HepG2 (cell line): Measurements from ENCODE around the gene WLS. TPM values are rescaled to one million over a fixed set of nuclear protein-coding genes. Genes with fewer than 3 reads are reported as not detected.

Experiments used
- ATAC-seq: fragments of 200-7000 bp; cut with Tn5 transposase; 3 replicates; pipeline ENCODE4 v1.9.1; 2020; ENCODE audit warnings: mild to moderate bottlenecking, moderate library complexity
- BruUV-seq: library from RNA; stranded (reverse); fragments of 400-500 nt; replicated peaks from 2 replicates; lab custom pipeline; 2021; lab: Mats Ljungman, UMichigan
- CTCF ChIA-PET: fragments of 300-600 bp; formaldehyde crosslinking; extraction: SDS; loops from one replicate; lab custom pipeline; 2021; ENCODE audit warnings: low total read pairs, inconsistent platforms, low intra/inter-chr PET ratio; lab: Yijun Ruan, JAX
- POLR2A ChIA-PET: fragments of 350-600 bp; sonication (Branson Sonifier 250); formaldehyde crosslinking; loops from one replicate; lab custom pipeline; 2020; ENCODE audit warnings: antibody characterized with exemption, inconsistent platforms; lab: Yijun Ruan, JAX
- DNase-seq: peaks from one replicate; pipeline ENCODE4 v3.0.0-alpha.2; 2015; ENCODE audit warnings: low spot score
- FAIRE-seq: peaks from 3 replicates; lab custom pipeline; 2011; peaks lifted over from hg19 to GRCh38; lab: Jason Lieb, UNC
- H2AFZ ChIP-seq: one replicate; pipeline ENCODE4 v1.6.1; 2011; ENCODE audit warnings: low read length, inconsistent platforms
- H3K27ac ChIP-seq: fragments of 300-600 bp; 3 replicates; pipeline ENCODE4 v1.8.0; 2011; ENCODE audit warnings: mixed run types, mild to moderate bottlenecking, mixed read lengths, low read length, inconsistent platforms; ENCODE audit not compliant: insufficient read depth; ENCODE audit errors: extremely low read length
- H3K27me3 ChIP-seq, 2 experiments: fragments of 200-600 bp in 1 of 2; 2 replicates in 1 of 2; 3 replicates in 1 of 2; pipeline versions ENCODE4 v1.6.0 to v1.8.0; 2011; ENCODE audit warnings: low read length in 2 of 2, mild to moderate bottlenecking in 2 of 2, moderate library complexity in 2 of 2, inconsistent platforms in 1 of 2; ENCODE audit not compliant: insufficient read depth in 2 of 2, control insufficient read depth in 1 of 2
- H3K36me3 ChIP-seq, 2 experiments: fragments of 200-600 bp in 1 of 2; replicated peaks in 1 of 2; 2 replicates in 1 of 2; 3 replicates in 1 of 2; pipeline versions ENCODE4 v1.5.1 to v1.8.0; 2011; ENCODE audit warnings: low read length in 2 of 2, inconsistent platforms in 1 of 2; ENCODE audit not compliant: insufficient read depth in 2 of 2, control insufficient read depth in 1 of 2
- H3K4me1 ChIP-seq: 2 replicates; pipeline ENCODE4 v1.5.1; 2012; ENCODE audit warnings: low read length, inconsistent platforms; ENCODE audit not compliant: insufficient read depth
- H3K4me2 ChIP-seq: 2 replicates; pipeline ENCODE4 v1.6.0; 2011; ENCODE audit warnings: low read depth, low read length, inconsistent platforms
- H3K4me3 ChIP-seq, 3 experiments: fragments of 200-600 bp in 1 of 3; sonication (generic), shearing (Covaris generic) in 1 of 3; replicated peaks in 1 of 3; 2 replicates each; pipeline ENCODE4 v1.5.1; 2011 to 2016; ENCODE audit warnings: low read length in 3 of 3, inconsistent platforms in 2 of 3, low read depth in 2 of 3, mild to moderate bottlenecking in 2 of 3, control low read depth in 1 of 3, mixed read lengths in 1 of 3; ENCODE audit not compliant: insufficient read depth in 1 of 3
- H3K79me2 ChIP-seq: one replicate; pipeline ENCODE4 v1.6.1; 2011; ENCODE audit warnings: low read length, inconsistent platforms; ENCODE audit not compliant: insufficient read depth
- H3K9ac ChIP-seq: 2 replicates; pipeline ENCODE4 v1.6.0; 2011; ENCODE audit warnings: mild to moderate bottlenecking, low read depth, low read length, inconsistent platforms; ENCODE audit not compliant: insufficient read depth
- H3K9me3 ChIP-seq: 2 replicates; pipeline ENCODE4 v1.5.1; 2012; ENCODE audit warnings: mild to moderate bottlenecking, low read length
- H4K20me1 ChIP-seq: 2 replicates; pipeline ENCODE4 v1.6.0; 2011; ENCODE audit warnings: inconsistent platforms, mild to moderate bottlenecking, low read length, moderate library complexity; ENCODE audit not compliant: insufficient read depth
- ATRX ChIP-seq: sonication (generic); formaldehyde crosslinking; IDR thresholded peaks from 2 replicates; pipeline ENCODE4 v1.4.0; 2020; ENCODE audit warnings: missing genetic modification reagents, borderline replicate concordance
- CHCHD3 ChIP-seq: sonication (generic); formaldehyde crosslinking; IDR thresholded peaks from 2 replicates; pipeline ENCODE4 v1.8.0; 2022; ENCODE audit warnings: mild to moderate bottlenecking, missing genetic modification reagents, moderate library complexity
- GFI1 ChIP-seq: sonication (generic); formaldehyde crosslinking; IDR thresholded peaks from 2 replicates; pipeline ENCODE4 v1.5.0; 2020; ENCODE audit warnings: missing genetic modification reagents, mild to moderate bottlenecking, borderline replicate concordance
- KDM6A ChIP-seq: IDR thresholded peaks from 2 replicates; pipeline ENCODE4 v1.6.1; 2016; ENCODE audit warnings: low read depth
- ZFYVE20 ChIP-seq: sonication (generic); formaldehyde crosslinking; IDR thresholded peaks from 2 replicates; pipeline ENCODE4 v1.8.0; 2023; ENCODE audit warnings: low read depth, mild to moderate bottlenecking, moderate library complexity, missing genetic modification reagents, borderline replicate concordance
- ZNF138 ChIP-seq: sonication (generic); formaldehyde crosslinking; IDR thresholded peaks from 2 replicates; pipeline ENCODE4 v1.5.0; 2020; ENCODE audit warnings: mild to moderate bottlenecking, low read depth, missing genetic modification reagents
- ZNF160 ChIP-seq: sonication (generic); formaldehyde crosslinking; IDR thresholded peaks from 2 replicates; pipeline ENCODE4 v1.8.0; 2022; ENCODE audit warnings: mild to moderate bottlenecking, inconsistent platforms, missing genetic modification reagents
- ZNF17 ChIP-seq: sonication (generic); formaldehyde crosslinking; IDR thresholded peaks from 2 replicates; pipeline ENCODE4 v1.5.0; 2020; ENCODE audit warnings: mild to moderate bottlenecking, missing genetic modification reagents
- ZNF235 ChIP-seq: sonication (generic); formaldehyde crosslinking; IDR thresholded peaks from 2 replicates; pipeline ENCODE4 v1.8.1; 2023; ENCODE audit warnings: mild to moderate bottlenecking, missing genetic modification reagents, borderline replicate concordance
- ZNF264 ChIP-seq: sonication (generic); formaldehyde crosslinking; IDR thresholded peaks from 2 replicates; pipeline ENCODE4 v1.4.0; 2020; ENCODE audit warnings: missing genetic modification reagents
- ZNF343 ChIP-seq: sonication (generic); formaldehyde crosslinking; IDR thresholded peaks from 2 replicates; pipeline ENCODE4 v1.4.0; 2020; ENCODE audit warnings: mild to moderate bottlenecking, missing genetic modification reagents
- ZNF547 ChIP-seq: sonication (generic); formaldehyde crosslinking; IDR thresholded peaks from 2 replicates; pipeline ENCODE4 v1.5.1; 2020; ENCODE audit warnings: mild to moderate bottlenecking, missing genetic modification reagents
- ZNF737 ChIP-seq: sonication (generic); formaldehyde crosslinking; IDR thresholded peaks from 2 replicates; pipeline ENCODE4 v1.5.0; 2020; ENCODE audit warnings: missing genetic modification reagents, mild to moderate bottlenecking, borderline replicate concordance
- ZSCAN29 ChIP-seq: sonication (generic); formaldehyde crosslinking; conservative IDR thresholded peaks from 2 replicates; pipeline ENCODE4 v1.4.0; 2020; ENCODE audit warnings: mild to moderate bottlenecking, missing genetic modification reagents
- WGBS: methylation state at CpG from one replicate; pipeline ENCODE4 v1.1.6; 2017; ENCODE audit warnings: low lambda C conversion rate; 5-methylcytosine and 5-hydroxymethylcytosine counted together
- in situ Hi-C: cut with HindIII; loops from 2 replicates; pipeline ENCODE4 v1.10.0; 2017; ENCODE audit warnings: low pct_unique_long_range_greater_than_20kb; ENCODE audit not compliant: extremely low pct_ligation_motif_present
- intact Hi-C: fragments of 100-400 bp; cut with micrococcal nuclease; formaldehyde crosslinking; loops from one replicate; pipeline ENCODE4 v1.10.0; 2022; ENCODE audit not compliant: unreplicated experiment
- polyA plus RNA-seq, 8 experiments: library from polyadenylated mRNA; depleted of rRNA in 3 of 8; stranded (reverse) in 7 of 8; unstranded in 1 of 8; fragments of >200 nt; fragmentation: Illumina TruSeq in 4 of 8; extraction: Trizol in 4 of 8; gene quantifications; 2 replicates each; pipeline versions ENCODE4 v1.2.1 to v1.2.3, GENCODE V29; 2011 to 2016; ENCODE audit warnings: low read depth in 4 of 8, missing spikeins in 1 of 8, mixed read lengths in 1 of 8; ENCODE audit not compliant: insufficient read depth in 1 of 8
- total RNA-seq, 5 experiments: library from RNA; depleted of rRNA; stranded (reverse); fragments of >200 nt; fragmentation: Illumina TruSeq; extraction: Trizol; gene quantifications; 2 replicates each; pipeline ENCODE4 v1.2.3, GENCODE V29; 2016; ENCODE audit warnings: low read depth in 1 of 5
- TF ChIP-seq, protein P1 (sequence below): sonication (generic); formaldehyde crosslinking; IDR thresholded peaks from 2 replicates; pipeline ENCODE4 v1.8.1; 2023; ENCODE audit warnings: mild to moderate bottlenecking, missing genetic modification reagents
- TF ChIP-seq, protein P2 (sequence below): sonication (generic); formaldehyde crosslinking; IDR thresholded peaks from 2 replicates; pipeline ENCODE4 v1.4.0; 2020; ENCODE audit warnings: missing genetic modification reagents
- TF ChIP-seq, protein P3 (sequence below): sonication (generic); formaldehyde crosslinking; conservative IDR thresholded peaks from 2 replicates; pipeline ENCODE4 v1.4.0; 2020; ENCODE audit warnings: missing genetic modification reagents

WLS gene
- total and polyA plus RNA-seq, 2 of the 13 experiments (the other 11 are each of a cell fraction or from before 2014, with no cell fraction given): not detected

DNA sequence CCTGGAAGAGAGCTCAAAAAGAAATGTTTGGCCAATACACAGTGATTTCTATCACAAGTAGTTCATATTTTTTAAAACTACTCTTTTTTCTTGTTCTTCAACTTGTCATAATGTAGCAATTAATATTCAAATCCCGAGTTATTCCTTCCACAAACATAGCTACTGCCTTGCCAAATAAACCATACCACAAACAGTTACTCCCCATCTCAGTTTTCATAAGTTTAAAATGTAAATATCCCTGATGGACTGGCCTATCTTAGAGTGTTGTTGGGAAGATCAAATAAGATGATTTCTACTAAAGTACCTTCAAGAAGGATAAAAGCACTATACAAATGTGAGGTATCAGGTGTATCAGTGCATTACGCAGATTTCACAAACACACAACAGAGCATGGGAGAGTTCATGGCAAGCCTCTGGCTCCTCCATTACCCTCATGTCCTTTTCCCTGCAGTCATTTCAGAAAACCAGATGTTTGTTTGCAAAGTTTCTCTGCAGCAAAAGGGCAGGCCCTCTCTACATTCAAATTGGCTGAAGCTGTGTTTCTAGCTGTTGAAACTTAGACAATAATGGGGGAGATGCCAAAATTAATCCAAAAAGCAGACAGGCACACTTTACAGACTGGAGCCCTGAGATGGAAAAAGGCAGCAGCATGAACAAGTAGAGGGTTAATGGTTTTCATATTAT lies 16.1 kb downstream of the WLS start:
- H3K4me3 ChIP-seq: no peak overlapping the region
- no peaks in the 10 kb centered on the region for H3K36me3 ChIP-seq
- no peak overlapping the region for H3K9ac ChIP-seq
- CTCF ChIA-PET: no interaction called here
- DNase-seq (no peak), FAIRE-seq (no peak)
- H3K4me2 ChIP-seq: no peak overlapping the region
- no peaks in the 10 kb centered on the region for H4K20me1 ChIP-seq
- BruUV-seq: no TSS peak
- no peaks in the 10 kb centered on the region for H3K9me3 ChIP-seq
- POLR2A ChIA-PET: no interaction called here
- no peak for TF ChIP-seq ZNF17 (CRISPR knock-in tag)
- no peak for TF ChIP-seq ATRX (CRISPR knock-in tag)
- no peak for TF ChIP-seq ZFYVE20
- TF ChIP-seq GFI1 (CRISPR knock-in tag): no peak
- TF ChIP-seq ZNF343 (CRISPR knock-in tag): no peak
- no peak for TF ChIP-seq ZNF547
- no peak for TF ChIP-seq ZNF264 (CRISPR knock-in tag)
- no peak for TF ChIP-seq ZNF138 (CRISPR knock-in tag)
- TF ChIP-seq ZNF737 (CRISPR knock-in tag): no peak
- no peak for TF ChIP-seq KDM6A (CRISPR knock-in tag)
- TF ChIP-seq ZNF160 (CRISPR knock-in tag): no peak
- TF ChIP-seq, protein P1, sequence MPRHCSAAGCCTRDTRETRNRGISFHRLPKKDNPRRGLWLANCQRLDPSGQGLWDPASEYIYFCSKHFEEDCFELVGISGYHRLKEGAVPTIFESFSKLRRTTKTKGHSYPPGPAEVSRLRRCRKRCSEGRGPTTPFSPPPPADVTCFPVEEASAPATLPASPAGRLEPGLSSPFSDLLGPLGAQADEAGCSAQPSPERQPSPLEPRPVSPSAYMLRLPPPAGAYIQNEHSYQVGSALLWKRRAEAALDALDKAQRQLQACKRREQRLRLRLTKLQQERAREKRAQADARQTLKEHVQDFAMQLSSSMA: no peak
- TF ChIP-seq, protein P2, sequence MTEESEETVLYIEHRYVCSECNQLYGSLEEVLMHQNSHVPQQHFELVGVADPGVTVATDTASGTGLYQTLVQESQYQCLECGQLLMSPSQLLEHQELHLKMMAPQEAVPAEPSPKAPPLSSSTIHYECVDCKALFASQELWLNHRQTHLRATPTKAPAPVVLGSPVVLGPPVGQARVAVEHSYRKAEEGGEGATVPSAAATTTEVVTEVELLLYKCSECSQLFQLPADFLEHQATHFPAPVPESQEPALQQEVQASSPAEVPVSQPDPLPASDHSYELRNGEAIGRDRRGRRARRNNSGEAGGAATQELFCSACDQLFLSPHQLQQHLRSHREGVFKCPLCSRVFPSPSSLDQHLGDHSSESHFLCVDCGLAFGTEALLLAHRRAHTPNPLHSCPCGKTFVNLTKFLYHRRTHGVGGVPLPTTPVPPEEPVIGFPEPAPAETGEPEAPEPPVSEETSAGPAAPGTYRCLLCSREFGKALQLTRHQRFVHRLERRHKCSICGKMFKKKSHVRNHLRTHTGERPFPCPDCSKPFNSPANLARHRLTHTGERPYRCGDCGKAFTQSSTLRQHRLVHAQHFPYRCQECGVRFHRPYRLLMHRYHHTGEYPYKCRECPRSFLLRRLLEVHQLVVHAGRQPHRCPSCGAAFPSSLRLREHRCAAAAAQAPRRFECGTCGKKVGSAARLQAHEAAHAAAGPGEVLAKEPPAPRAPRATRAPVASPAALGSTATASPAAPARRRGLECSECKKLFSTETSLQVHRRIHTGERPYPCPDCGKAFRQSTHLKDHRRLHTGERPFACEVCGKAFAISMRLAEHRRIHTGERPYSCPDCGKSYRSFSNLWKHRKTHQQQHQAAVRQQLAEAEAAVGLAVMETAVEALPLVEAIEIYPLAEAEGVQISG (CRISPR knock-in tag): no peak
- no peak for TF ChIP-seq ZNF235 (CRISPR knock-in tag)
- TF ChIP-seq, protein P3, sequence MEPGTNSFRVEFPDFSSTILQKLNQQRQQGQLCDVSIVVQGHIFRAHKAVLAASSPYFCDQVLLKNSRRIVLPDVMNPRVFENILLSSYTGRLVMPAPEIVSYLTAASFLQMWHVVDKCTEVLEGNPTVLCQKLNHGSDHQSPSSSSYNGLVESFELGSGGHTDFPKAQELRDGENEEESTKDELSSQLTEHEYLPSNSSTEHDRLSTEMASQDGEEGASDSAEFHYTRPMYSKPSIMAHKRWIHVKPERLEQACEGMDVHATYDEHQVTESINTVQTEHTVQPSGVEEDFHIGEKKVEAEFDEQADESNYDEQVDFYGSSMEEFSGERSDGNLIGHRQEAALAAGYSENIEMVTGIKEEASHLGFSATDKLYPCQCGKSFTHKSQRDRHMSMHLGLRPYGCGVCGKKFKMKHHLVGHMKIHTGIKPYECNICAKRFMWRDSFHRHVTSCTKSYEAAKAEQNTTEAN (CRISPR knock-in tag): no peak
- TF ChIP-seq CHCHD3 (CRISPR knock-in tag): no peak
- no peak for TF ChIP-seq ZSCAN29
- TF ChIP-seq, all 625 proteins: peak for 0
- Histone ChIP-seq H3K27ac (no peak overlapping the region), H3K27me3 (no peaks in the 10 kb centered on the region), H3K79me2 (no peaks in the 10 kb centered on the region), H3K4me1 (no peaks in the 10 kb centered on the region), H2AFZ (no peak overlapping the region)
- in situ Hi-C loops: no loop called here
- no peak for ATAC-seq
- intact Hi-C loops: no loop called here
- WGBS: 17% methylated on average over 2 of the region's 2 CpGs
